Kidney (tissue), 14 donors: ENCODE measurements around the gene RAB4B. TPM values are rescaled to one million over a fixed set of nuclear protein-coding genes. Genes with fewer than 3 reads are reported as not detected.

ENCODE experiments used
- DNase-seq, 5 donors: peaks; one replicate each; pipeline ENCODE4 v3.0.0-alpha.2; 2013 to 2020
- FAIRE-seq: peaks from 2 replicates; lab custom pipeline; 2012; peaks lifted over from hg19 to GRCh38; lab: Jason Lieb, UNC
- H3K27ac ChIP-seq, 2 donors: one replicate each; pipeline ENCODE4 v1.7.0; 2013; ENCODE audit warnings: low read depth in 2 of 2, low read length in 2 of 2, inconsistent platforms in 1 of 2
- H3K27me3 ChIP-seq: one replicate; pipeline ENCODE4 v1.7.1; 2013; ENCODE audit warnings: low read length, inconsistent platforms; ENCODE audit not compliant: control insufficient read depth, insufficient read depth
- H3K36me3 ChIP-seq, 3 donors: one replicate each; pipeline versions ENCODE4 v1.7.0 to v1.7.1; 2013; ENCODE audit warnings: low read length in 3 of 3, control low read depth in 1 of 3, inconsistent platforms in 1 of 3; ENCODE audit not compliant: insufficient read depth in 3 of 3, control insufficient read depth in 2 of 3
- H3K4me1 ChIP-seq, 3 donors: one replicate each; pipeline versions ENCODE4 v1.7.0 to v1.7.1; 2013; ENCODE audit warnings: low read length in 3 of 3, inconsistent platforms in 1 of 3, low read depth in 1 of 3; ENCODE audit not compliant: control insufficient read depth in 2 of 3, insufficient read depth in 2 of 3
- H3K4me3 ChIP-seq, 3 donors: one replicate each; pipeline versions ENCODE4 v1.7.0 to v1.8.1; 2013; ENCODE audit warnings: low read length in 3 of 3, control low read depth in 1 of 3, inconsistent platforms in 1 of 3
- H3K9ac ChIP-seq, 3 donors: one replicate each; pipeline versions ENCODE4 v1.7.0 to v1.7.1; 2013; ENCODE audit warnings: low read length in 3 of 3, control low read depth in 1 of 3, inconsistent platforms in 1 of 3
- H3K9me3 ChIP-seq, 3 donors: one replicate each; pipeline versions ENCODE4 v1.7.0 to v1.7.1; 2013; ENCODE audit warnings: low read length in 3 of 3, control low read depth in 1 of 3, inconsistent platforms in 1 of 3; ENCODE audit not compliant: control insufficient read depth in 2 of 3, insufficient read depth in 1 of 3
- CTCF ChIP-seq: IDR thresholded peaks from 3 replicates; pipeline ENCODE4 v1.5.1; 2012; ENCODE audit warnings: mild to moderate bottlenecking, moderate library complexity, borderline replicate concordance; ENCODE audit not compliant: insufficient read depth; ENCODE audit errors: extremely low read depth
- intact Hi-C: fragments of 100-400 bp; cut with DNase I; formaldehyde crosslinking; loops from one replicate; pipeline ENCODE4 v1.11.1; 2022
- polyA plus RNA-seq: library from polyadenylated mRNA; stranded (reverse); fragments of 350-450 nt; fragmentation: Illumina TruSeq; extraction: RNeasy Lipid Tissue Mini Kit (QIAGEN cat#74804); gene quantifications from one replicate; pipeline ENCODE4 v1.2.3, GENCODE V29; 2014; ENCODE audit warnings: low read depth, low replicate concordance; ENCODE audit not compliant: insufficient read depth
- total RNA-seq: library from RNA; stranded (reverse); fragmentation: NEBNext Ultra II Directional; extraction: Animal tissue kit (Norgen Biotek cat#: 25700); gene quantifications from one replicate; pipeline ENCODE4 v1.2.1, GENCODE V29; 2021
- donor health status: control.
- donor health status: control.
- donor health status: control.
- donor health status: control.
- donor health status: control.
- donor health status: DM: yes; HTN: yes; CAD: no.
- donor health status: Normal renal cell carcinoma (clear cell type).

RAB4B gene
- total and polyA plus RNA-seq, 2 donors from 2014 or later = 42.1 to 61.7 TPM

- Histone ChIP-seq H3K4me3 (no peak overlapping the region), H3K4me1 (no peaks in the 10 kb centered on the region), H3K27ac (no peak overlapping the region), H3K9me3 (no peaks in the 10 kb centered on the region), H3K27me3 (no peaks in the 10 kb centered on the region), H3K36me3 (peaks cover 4 to 57% (median 43%) of the 10 kb centered on the region in 3 donors), H3K9ac (no peak overlapping the region)
- no peak for DNase-seq
- intact Hi-C loops = no loop called here
- TF ChIP-seq CTCF = no peak
- FAIRE-seq = no peak
Observed at GRCh38 chr19:40735013-40735771, 42.9 kb upstream of the RAB4B start.

- no peak overlapping the region for H3K27ac ChIP-seq
Observed at GRCh38 chr19:40736661-40737060, 41.4 kb upstream of the RAB4B start.

GRCh38 chr19:40737102-40737644, 40.9 kb upstream of the RAB4B start:
- intact Hi-C loops = no loop called here
- DNase-seq = no peak
- no peak overlapping the region for H3K9ac ChIP-seq
- no peaks in the 10 kb centered on the region for H3K9me3 ChIP-seq
- peaks cover 4 to 50% (median 34%) of the 10 kb centered on the region in 3 donors for H3K36me3 ChIP-seq
- H3K4me3 ChIP-seq = no peak overlapping the region
- no peaks in the 10 kb centered on the region for H3K27me3 ChIP-seq
- FAIRE-seq = no peak
- TF ChIP-seq CTCF = no peak
- H3K27ac ChIP-seq = no peak overlapping the region
- no peaks in the 10 kb centered on the region for H3K4me1 ChIP-seq

More at GRCh38 chr19:40736661-40737060, 41.4 kb upstream of the RAB4B start:
- H3K4me3 ChIP-seq = no peak overlapping the region
- no peaks in the 10 kb centered on the region for H3K4me1 ChIP-seq
- no peaks in the 10 kb centered on the region for H3K9me3 ChIP-seq
- no peak for TF ChIP-seq CTCF
- H3K9ac ChIP-seq = no peak overlapping the region
- peaks cover 4 to 50% (median 35%) of the 10 kb centered on the region in 3 donors for H3K36me3 ChIP-seq
- no peak for FAIRE-seq
- intact Hi-C loops = no loop called here
- H3K27me3 ChIP-seq = no peaks in the 10 kb centered on the region
- no peak for DNase-seq
